NCI-H748 treated with DMSO at 0.1 percent for 48 hours (cell line): Measurements from ENCODE around the gene SCAMP2.
A peak's percentile ranks its signal among the peaks of the same experiment; 100 is the strongest.
"Not testable (repeated sequence)": the region's sequence is repeated elsewhere in the genome, so short reads cannot be mapped to it uniquely, and the experiment has no call there.

Experiments
- DNase-seq: peaks from one replicate; lab custom pipeline; 2025; lab: John Stamatoyannopoulos, UW

The SCAMP2 gene, protein sequence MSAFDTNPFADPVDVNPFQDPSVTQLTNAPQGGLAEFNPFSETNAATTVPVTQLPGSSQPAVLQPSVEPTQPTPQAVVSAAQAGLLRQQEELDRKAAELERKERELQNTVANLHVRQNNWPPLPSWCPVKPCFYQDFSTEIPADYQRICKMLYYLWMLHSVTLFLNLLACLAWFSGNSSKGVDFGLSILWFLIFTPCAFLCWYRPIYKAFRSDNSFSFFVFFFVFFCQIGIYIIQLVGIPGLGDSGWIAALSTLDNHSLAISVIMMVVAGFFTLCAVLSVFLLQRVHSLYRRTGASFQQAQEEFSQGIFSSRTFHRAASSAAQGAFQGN

GRCh38 chr15:74873036-74873755, at the start of gene SCAMP2:
Gene SCAMP2, minus strand, starts transcription at chr15:74873365. Its CDS starts 110 bp downstream, at chr15:74873255.
- DNase-seq = peak; percentile 63

- no peak for DNase-seq
These were observed 47.3 kb upstream of the SCAMP2 start for GRCh38 chr15:74920456-74920855.

DNA sequence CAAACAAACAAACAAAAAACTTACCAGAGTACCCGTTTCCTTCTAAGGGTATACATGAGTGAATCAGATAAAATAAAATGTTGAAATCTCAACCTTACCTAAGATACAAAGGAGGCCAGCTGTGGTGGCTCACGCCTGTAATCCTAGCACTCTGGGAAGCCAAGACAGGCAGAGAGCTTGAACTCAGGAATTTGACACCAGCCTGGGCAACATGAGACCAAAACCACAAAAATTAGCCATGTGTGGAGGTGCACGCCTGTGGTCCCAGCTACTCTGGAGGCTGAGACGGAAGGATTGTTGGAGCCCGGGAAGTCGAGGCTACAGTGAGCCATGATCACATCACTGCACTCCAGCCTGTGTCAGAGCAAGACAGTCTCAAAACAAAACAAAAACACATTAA, 44.5 kb upstream of the SCAMP2 start:
- DNase-seq = no peak

DNA sequence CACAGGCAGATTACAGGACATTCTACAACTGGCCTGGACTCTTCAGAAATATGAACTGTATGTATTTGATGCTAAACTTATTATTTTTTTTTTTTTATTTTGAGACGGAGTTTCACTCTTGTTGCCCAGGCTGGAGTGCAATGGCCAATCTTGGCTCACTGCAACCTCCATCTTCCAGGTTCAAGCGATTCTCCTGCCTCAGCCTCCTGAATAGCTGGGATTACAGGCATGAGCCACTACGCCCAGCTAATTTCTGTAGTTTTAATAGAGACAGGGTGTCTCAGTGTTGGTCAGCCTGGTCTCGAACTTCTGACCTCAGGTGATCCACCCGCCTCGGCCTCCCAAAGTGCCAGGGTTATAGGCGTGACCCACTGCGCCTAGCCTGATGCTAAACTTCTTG, 40.6 kb upstream of the SCAMP2 start:
- DNase-seq = not testable (repeated sequence)

GRCh38 chr15:74913041-74913440, 39.9 kb upstream of the SCAMP2 start:
- DNase-seq = no peak

GRCh38 chr15:74908635-74909034, 35.5 kb upstream of the SCAMP2 start:
- DNase-seq = no peak

GRCh38 chr15:74907163-74907870, 34.2 kb upstream of the SCAMP2 start:
- DNase-seq = no peak

- peak; percentile 41 for DNase-seq
These were observed 33.4 kb upstream of the SCAMP2 start, which contains the start of gene FAM219B for GRCh38 chr15:74906450-74907162. Gene FAM219B, minus strand, starts transcription at chr15:74906851. Its CDS starts 51 bp downstream, at chr15:74906800.

- no peak for DNase-seq
These were observed 32.9 kb upstream of the SCAMP2 start for GRCh38 chr15:74906067-74906449.

DNA sequence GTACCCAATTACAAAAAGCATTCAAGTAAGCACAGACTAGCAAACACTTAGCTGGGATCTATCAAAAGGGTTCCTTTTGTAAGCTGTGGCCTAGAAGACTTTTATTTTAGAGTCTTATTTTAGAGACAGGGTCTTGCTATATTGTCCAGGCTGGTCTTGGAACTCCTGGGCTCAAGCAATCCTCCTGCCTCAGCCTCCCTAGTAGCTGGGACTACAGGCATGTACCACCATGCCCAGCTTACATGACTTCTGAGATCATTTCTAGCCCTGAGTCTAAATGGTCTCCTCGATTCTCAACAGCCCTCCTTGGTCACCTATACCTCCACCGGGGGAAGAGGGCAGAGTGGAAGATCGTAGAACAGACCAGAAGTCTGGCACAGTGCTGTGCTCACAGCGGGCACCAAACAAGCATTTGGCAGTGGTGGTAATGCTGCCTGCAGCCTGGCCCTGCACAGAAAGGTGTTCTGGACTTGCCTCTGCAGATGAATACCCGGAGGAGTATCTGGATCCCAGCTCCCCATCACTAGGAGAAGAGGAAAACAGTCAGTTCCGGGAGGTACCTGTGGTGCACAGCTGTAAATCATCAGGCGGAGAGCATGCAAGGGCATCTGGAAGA, 31.1 kb upstream of the SCAMP2 start:
- DNase-seq = no peak

DNA sequence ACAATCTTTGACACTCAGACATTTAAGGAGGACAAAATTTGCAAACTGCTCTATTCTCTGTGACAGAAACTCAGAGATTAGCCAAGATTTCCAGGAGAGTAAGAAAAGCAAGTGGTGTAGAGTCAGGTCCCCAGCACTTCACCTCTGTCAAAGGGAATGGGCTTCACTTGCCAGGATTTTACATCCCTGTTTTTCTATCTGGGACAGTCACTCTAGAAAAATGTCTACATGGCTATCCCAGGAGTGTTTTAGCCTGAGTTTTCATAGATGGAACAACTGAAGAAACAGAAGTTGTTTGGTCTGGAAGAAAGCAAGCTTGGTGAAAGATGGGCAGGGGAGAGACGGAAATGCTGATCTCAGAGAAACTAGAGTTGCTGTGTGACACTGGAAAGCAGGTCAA, 30.5 kb upstream of the SCAMP2 start:
- DNase-seq = no peak

- DNase-seq = no peak
These were observed 29.3 kb upstream of the SCAMP2 start for GRCh38 chr15:74902295-74903075.

GRCh38 chr15:74901612-74902063, 28.5 kb upstream of the SCAMP2 start:
- DNase-seq = no peak

- DNase-seq = no peak
These were observed 24.1 kb upstream of the SCAMP2 start for GRCh38 chr15:74897300-74897701.

DNA sequence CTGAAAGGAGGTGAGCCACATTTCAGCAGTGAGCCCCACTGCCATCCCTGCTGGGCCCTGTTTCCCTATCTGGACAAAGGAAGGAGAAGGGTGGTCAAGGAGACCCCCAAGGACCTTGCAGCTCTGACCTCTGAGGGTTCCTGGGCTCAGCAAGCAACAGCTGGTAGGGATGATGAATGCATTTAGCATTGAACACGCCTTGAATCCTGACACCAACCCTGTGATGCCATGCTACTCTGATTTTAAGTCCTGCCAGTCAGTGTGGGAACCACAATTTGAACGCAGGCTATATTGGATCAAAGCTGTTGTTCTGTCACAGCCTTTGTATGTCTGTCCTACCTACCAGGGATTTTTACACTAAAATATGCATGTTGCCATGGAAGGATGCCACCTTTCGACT, 23.2 kb upstream of the SCAMP2 start:
- no peak for DNase-seq

- DNase-seq = no peak
These were observed 22.7 kb upstream of the SCAMP2 start for GRCh38 chr15:74895830-74896229.

DNA sequence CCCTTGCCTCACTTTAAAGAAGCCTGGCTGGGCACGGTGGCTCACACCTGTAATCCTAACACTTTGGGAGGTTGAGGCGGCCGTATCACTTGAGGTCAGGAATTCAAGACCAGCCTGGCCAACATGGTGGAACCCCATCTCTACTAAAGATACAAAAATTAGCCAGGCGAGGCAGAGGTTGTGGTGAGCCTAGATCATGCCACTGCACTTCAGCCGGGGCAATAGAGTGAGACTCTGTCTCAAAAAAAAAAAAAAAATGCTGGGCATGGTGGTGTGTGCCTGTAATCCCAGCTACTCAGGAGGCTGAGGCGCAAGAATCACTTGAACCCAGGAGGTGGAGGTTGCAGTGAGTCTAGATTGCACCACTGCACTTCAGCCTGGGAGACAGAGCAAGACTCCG, 21.2 kb upstream of the SCAMP2 start:
- DNase-seq = not testable (repeated sequence)

DNA sequence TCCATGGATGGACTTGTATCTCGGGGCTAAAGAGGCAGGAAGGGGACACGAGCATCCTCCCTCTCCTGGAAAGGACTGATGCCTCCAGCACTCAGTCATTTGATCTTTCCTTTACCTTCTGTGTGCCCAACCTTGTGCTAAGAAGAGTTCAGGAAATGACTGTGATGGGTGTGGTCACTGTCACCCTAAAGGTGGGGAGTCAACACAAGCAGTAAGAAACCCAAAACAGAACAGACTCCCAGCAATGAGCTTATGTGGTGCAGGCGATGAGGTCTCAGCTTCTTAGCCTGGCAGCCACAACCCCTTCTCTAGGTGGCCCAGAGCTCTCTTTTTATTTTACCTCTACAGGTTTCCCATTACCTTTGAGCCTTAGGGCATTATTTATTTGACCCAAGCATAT, 20.5 kb upstream of the SCAMP2 start:
- DNase-seq = no peak

DNA sequence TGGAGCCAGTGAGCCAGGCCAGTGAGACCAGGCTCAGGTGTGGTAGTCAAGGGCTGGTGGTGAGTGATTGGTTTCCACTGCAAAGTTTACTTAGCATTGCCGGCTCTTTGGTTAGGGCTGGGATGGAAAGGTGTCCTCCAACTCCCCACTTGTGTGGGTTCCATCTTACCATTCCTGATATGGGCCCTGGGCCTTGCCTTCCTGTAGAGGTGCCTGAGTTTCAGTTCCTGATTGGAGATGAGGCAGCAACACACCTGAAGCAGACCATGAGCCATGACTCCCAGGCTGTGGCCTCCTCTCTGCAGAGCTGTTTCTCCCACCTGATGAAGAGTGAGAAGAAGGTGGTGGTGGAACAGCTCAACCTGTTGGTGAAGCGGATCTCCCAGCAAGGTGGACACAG, 19.8 kb upstream of the SCAMP2 start:
- DNase-seq = no peak

DNA sequence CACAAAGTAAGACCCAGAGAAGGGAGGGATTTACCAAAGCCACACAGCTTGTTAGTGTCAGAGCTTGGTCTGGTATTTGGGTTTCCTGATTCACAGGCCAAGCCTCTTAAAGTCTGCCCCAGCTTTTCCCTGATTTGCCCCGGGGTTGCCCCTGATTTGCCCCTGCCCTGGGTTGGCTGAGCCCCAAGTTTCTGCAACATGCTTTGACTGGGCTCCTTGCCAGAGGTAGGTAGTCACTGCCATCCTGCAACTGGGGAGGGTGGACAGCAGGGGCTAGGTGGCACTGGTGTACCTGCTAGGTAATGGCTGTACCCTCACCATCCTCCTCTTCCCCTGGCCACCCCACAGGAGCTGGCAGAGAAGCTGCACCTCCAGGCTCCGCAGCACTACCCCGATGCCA, 19.1 kb upstream of the SCAMP2 start:
- no peak for DNase-seq

DNA sequence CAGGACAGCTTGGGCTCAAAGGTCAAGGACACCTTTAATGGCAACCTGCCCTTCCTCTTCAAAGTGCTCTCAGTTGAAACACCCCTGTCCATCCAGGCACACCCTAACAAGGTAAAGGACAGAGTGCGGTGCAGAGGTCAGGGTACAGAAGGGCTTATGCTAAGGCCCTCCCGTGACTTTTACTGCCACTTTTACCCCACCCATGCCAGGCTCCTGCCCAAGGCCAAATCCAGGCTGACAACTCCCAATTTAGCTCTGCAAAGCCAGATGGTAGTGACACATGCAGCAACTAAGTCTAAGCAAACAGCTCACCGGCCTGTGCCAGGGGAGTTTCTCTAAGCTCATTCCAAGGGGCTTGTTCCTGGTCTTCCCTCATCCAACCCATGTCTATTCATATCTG, 18.3 kb upstream of the SCAMP2 start:
- no peak for DNase-seq
